ENCODE results near the gene LMNTD1. TPM values are rescaled to one million over a fixed set of nuclear protein-coding genes. Genes with fewer than 3 reads are reported as not detected.
"Not testable (repeated sequence)": the region's sequence is repeated elsewhere in the genome, so short reads cannot be mapped to it uniquely, and the experiment has no call there.

LMNTD1 gene
- polyA plus RNA-seq, 4 donors: 0.12 to 0.17 TPM; not detected in 2

DNA sequence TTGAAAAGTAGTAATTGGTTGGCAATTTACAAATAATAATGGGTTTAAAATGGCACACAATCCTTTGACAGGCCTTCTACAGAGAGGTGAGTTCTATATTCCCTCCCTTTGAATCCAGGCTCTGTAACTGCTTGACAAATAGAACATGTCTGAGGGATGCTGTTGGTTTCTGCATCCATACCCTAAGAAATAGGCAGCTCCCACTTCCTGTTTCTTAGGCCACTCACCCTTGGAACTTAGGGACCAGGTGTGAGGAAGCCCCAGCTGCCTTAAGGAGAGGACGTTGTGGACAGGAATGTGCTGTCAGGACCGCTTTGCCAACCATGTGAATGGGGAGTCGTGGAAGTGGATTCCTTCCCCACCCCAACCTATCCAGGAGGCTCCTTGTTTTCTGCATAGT lies 59.4 kb downstream of the LMNTD1 start:
- no peak for DNase-seq (ENCODE audit: low read depth in 4 of 4, low spot score in 3 of 4)

DNA sequence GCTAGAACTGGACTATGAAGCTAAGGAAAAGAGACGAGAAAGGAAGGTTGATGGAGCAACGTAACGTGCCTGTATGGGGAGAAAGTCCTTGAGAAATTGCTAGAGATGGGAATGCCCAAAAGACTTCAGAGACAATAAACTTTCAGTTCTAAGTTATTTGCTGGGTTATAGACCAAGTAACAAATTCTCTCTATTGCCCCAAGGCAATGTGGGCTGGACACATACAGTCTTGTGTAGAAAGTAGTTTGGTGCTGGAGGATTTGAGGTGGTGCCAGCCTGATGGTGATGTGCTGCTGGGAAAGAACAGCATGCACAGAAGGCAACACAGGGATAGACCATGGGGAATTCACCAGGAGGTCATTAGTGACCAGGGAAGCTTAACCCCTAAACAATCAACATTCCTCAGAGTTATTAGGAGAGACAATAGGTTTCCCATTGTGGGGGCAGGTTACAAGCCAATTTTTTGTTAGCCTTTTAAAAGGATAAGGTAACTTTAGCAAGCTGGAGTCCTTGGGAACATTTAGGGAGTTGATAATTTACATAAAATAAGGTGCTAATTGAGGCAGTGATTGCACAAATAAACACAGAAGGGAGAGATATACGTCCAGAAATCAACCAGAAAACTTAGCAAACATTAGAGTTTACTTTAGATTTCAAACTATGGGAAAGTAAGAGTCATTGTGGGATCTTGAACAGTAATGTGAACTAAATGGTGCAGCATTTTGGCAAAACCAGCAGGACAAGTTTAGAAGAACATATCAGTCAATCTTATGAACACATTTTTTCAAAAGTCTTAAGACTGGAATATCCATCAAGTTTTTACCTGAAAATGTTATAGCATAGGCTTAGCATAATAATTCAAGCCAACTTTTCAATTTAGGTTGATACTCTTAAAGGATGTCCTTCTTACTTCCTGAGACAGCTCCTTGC lies 61.4 kb downstream of the LMNTD1 start:
- no peak for DNase-seq (ENCODE audit: low read depth in 4 of 4, low spot score in 3 of 4)

DNA sequence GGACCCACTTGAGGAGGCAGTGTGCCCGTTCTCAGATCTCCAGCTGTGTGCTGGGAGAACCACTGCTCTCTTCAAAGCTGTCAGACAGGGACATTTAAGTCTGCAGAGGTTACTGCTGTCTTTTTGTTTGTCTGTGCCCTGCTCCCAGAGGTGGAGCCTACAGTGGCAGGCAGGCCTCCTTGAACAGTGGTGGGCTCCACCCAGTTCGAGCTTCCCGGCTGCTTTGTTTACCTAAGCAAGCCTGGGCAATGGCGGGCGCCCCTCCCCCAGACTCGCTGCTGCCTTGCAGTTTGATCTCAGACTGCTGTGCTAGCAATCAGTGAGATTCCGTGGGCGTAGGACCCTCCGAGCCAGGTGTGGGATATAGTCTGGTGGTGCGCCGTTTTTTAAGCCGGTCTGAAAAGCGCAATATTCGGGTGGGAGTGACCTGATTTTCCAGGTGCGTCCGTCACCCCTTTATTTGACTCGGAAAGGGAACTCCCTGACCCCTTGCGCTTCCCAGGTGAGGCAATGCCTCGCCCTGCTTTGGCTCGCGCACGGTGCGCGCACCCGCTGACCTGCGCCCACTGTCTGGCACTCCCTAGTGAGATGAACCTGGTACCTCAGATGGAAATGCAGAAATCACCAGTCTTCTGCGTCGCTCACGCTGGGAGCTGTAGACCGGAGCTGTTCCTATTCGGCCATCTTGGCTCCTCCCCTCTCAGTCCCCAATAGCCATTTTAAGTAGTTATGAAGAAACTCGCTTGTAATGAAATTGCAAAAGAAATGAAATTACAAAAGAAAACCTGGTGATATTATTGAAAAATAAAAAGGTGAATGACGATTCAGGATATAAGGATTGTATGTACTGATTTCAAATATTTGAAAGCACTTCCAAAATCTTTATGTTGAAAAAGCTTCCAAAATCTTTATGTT lies 63.9 kb downstream of the LMNTD1 start:
- DNase-seq (ENCODE audit: low read depth in 4 of 4, low spot score in 3 of 4): not testable (repeated sequence)

DNA sequence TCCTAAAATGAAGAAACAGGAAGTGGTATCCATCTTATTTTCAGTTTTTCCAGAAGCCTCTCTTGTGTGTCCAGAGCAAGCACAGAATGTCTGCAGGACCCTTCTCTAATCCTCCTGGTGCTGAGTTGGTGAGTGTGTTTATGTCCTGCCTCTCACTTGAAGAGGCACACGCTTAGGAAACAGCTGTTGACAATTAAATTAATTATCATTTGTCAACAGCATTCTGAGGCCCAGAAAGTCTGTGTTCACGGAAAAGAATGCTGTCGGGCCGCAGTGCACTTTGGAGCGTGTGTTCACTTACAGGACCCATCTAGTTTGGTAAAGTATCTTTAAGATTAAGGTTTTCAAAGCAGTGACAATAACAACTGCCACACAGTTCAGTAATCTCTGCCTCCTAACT lies 70.5 kb downstream of the LMNTD1 start:
- no peak for DNase-seq (ENCODE audit: low read depth in 4 of 4, low spot score in 3 of 4)

DNA sequence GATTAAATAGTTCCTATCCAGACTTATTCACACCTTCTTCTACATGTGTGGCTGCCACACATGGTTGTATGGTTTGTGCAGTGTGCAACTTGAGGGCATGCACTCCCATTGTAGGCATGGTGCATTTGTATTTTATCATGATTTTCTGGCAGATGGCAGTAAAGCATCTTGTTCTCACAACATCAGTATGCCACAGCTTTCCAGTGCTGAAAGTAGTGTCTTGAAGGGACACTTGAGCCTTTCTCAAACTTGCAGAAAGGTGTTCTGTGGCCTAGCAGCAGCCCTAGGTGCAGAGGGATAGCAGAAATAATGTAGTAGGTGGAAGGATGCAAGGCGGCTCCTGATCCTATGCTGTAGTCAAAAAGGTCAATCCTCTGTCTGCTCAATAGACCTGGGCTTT lies 72.9 kb downstream of the LMNTD1 start:
- DNase-seq (ENCODE audit: low read depth in 4 of 4, low spot score in 3 of 4): no peak

DNA sequence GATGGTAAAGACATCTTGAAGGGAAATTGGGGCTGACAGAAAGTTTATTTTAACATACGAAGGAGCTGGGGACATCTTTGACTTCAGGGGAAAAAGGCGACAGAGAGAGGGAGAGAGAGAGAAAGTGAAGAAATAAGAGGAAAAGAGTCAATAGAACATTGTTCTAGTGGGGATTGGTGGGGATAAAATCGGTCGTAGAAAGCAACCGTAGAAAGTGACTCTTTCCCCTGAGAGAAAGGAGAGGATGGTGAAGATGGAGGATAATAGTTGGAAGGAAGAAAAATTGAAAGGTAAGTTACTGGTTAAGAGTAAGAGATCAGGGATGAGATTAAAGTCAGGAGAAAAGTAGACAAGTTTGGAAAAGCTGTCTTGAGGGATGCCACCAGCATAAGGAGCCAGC lies 75.9 kb downstream of the LMNTD1 start:
- DNase-seq (ENCODE audit: low read depth in 4 of 4, low spot score in 3 of 4): no peak

DNA sequence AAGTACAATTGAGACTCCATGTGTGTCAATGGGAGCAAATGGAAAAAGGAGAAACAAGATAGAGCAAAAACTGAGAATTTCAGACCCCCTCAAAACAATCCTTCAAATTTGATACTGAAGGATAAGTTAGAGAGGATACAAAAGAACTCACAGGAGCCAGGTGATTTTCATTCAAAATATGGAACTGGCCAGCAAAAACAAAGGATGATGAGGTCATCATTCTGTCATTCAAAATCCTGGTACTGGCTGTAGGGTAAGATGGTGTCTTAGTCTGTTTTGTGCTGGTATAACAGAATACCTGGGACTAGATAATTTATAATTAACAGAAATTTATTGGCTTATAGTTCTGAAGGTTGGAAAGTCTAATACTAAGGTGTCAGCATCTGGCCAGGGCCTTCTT lies 80.6 kb downstream of the LMNTD1 start:
- no peak for DNase-seq (ENCODE audit: low read depth in 4 of 4, low spot score in 3 of 4)

DNA sequence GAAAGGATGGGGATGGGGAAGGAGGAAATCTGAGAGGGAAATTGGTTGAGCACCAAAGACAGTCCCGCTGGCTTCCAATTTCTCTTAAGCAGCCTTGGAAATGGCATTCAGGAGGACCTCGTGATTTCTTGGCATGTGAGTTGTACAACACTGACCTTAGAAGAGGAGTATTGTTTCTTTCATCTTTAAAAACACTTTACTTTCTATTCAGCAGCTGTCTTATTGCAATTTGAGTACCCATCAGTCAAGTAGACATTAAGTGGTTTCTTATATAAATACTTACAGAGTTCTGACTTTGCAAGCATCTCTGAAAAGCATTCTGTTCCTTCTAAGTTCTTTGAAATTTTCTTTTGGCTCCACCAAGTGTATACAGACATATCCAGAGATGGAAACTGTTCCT lies 83.2 kb downstream of the LMNTD1 start:
- no peak for DNase-seq (ENCODE audit: low read depth in 4 of 4, low spot score in 3 of 4)

DNA sequence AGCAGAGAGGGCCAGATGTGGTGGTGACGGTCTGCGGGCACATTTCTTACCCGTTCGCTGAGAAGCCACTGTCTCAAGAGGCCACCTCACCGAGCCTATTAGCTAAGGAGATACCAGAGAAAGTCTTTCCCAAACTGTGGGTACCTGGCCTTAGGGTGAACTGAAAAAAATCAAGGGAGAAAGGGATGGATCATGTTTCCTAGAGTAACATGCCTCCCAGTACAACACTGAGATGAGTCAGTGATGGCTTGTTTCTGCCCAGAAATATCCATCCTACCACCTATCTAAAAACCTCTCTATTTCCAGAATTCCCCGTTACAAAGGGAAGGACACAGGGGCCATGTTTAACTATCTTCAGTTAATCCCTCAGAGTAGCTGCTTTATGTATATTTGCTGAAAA lies 83.7 kb downstream of the LMNTD1 start:
- no peak for DNase-seq (ENCODE audit: low read depth in 4 of 4, low spot score in 3 of 4)

DNA sequence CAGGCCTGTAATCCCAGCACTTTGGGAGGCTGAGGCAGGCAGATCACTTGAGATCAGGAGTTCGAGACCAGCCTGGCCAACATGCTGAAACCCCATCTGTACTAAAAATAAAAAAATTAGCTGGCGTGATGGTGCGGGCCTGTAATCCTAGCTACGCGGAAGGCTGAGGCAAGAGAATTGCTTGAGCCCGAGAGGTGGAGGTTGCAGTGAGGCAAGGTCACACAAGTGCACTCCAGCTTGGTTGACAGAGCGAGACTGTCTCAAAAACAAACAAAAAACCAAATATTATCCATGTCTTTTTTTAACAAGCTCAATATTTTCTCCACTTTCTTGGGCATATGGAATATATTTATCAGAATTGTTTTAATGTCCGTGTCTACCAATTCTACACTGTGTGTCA lies 89.6 kb downstream of the LMNTD1 start:
- DNase-seq (ENCODE audit: low read depth in 4 of 4, low spot score in 3 of 4): no peak

DNA sequence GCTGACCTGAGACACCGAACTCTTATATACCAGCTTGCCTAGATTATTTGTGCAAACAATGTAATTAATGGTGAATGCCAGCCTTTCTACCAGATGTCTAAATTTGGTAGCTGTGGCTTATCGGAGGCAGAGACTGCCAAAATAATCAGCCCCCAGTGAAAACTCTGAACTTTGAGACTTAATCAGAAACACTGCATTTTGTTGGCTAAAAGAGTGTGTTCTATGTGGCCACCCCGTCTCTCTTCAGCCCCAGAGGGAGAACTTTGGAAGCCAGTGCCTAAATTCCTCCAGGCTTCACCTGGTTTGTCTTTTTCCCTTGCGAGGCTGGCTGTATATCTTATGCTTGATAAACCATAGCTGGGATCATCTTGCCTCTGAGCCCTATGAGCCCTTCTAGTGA lies 90.1 kb downstream of the LMNTD1 start:
- no peak for DNase-seq (ENCODE audit: low read depth in 4 of 4, low spot score in 3 of 4)

DNA sequence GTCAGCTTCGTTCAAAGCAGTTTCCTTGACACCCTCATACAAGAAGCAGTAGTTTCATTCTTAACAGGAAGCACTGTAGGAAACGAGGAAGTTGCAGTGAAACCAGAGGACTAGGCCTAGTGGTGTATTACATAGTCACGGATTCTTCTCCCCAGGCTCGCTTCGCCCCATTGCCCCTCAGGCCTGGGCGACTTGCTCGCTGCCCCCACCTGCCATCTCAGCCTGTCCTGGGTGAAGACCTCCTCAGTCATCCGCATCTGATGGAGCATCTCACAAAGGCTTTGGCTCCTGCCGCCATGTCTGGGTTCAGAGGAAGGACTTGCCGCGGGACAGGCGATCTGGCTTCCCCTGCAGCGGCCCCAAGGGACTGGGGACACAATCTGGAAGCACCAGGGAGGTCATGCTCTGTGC lies 93.5 kb downstream of the LMNTD1 start:
- no peak for DNase-seq (ENCODE audit: low read depth in 4 of 4, low spot score in 3 of 4)

DNA sequence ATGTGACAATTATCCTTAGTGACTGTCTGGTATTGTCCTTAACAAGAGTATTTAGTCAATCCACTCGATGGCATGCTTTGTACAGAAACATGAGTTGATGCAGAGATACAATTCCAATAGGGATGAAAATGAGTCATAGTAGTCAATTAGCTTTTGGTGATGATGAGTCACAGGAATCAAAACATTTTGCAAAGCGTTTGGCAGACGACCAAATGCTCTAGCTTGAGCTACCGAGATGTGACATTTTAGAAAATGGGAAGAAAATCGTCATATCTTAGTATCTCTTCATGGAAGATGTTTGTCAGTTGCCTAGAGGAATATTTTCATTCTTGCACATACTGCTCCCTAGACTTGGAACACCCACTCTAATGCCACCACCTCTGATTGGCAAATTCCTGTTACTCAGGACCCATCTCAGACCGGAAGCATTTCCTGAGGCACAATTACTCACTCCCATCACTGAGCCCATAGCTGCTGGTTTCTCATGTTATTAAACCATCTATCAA lies 95.0 kb downstream of the LMNTD1 start:
- DNase-seq (ENCODE audit: low read depth in 4 of 4, low spot score in 3 of 4): no peak

DNA sequence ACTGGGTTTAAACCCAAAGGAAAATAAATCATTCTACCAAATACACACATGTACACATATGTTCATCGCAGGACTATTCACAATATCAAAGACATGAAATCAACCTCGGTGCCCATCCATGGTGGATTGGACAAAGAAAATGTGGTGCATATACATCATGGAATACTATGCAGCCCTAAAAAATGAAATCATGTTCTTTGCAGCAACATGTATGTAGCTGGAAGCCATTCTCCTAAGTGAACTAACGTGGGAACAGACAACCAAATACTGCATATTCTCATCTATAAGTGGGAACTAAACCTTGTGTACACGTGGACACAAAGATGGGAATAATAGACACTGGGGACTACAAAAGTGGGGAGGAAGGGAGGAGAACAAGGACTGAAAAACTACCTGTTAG lies 96.6 kb downstream of the LMNTD1 start:
- no peak for DNase-seq (ENCODE audit: low read depth in 4 of 4, low spot score in 3 of 4)

DNA sequence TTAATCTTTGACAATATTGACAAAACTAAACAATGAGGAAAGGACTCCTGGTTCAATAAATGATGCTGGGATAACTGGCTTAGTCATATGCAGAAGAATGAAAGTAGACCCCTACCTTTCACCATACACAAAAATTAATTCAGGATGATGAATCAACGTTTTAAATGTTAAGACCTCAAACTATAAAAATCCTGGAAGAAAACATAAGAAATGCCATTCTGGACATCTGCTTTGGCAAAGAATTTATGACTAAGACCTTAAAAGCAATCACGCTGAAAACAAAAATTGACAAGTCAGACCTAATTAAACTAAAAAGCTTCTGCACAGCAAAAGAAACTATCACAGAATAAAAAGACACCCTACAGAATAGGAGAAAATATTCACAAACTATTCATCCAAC lies 97.4 kb downstream of the LMNTD1 start:
- DNase-seq (ENCODE audit: low read depth in 4 of 4, low spot score in 3 of 4): no peak

DNA sequence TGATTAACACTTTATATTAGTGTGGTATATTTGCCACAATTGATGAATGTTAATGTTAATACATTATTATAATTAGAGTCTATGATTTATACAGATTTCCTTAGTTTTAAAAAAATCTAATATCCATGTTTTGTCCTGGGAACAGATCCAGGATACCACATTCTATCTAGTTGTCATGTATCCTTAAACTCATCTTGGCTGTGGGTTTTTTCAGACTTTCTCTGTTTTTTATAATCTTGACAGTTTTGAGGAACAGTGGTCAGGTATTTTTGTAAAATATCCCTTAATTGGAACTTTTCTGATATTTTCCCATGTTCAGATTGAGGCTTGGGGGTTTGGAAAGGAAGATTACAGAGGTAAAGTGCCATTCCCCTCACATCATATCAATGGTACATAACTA lies 104.1 kb downstream of the LMNTD1 start:
- DNase-seq (ENCODE audit: low read depth in 4 of 4, low spot score in 3 of 4): no peak

DNA sequence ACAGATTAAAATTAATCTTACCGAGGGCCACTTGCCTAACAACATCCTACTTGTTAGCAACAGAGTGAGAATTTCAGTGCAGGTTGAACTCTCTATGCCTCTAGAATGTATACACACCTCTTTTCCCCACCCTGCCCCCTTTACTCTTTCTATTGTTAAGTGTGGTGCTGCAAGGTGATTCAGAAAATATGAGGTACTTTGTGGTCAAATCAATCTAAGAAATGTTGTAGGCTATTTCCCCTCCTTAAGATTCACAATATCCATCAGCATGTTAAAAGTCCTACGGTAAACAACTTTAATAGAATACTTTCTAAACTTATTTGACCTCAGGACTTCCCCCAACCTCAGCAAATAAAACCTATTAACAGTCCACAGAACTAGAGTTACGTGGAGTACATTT lies 106.0 kb downstream of the LMNTD1 start:
- no peak for DNase-seq (ENCODE audit: low read depth in 4 of 4, low spot score in 3 of 4)

DNA sequence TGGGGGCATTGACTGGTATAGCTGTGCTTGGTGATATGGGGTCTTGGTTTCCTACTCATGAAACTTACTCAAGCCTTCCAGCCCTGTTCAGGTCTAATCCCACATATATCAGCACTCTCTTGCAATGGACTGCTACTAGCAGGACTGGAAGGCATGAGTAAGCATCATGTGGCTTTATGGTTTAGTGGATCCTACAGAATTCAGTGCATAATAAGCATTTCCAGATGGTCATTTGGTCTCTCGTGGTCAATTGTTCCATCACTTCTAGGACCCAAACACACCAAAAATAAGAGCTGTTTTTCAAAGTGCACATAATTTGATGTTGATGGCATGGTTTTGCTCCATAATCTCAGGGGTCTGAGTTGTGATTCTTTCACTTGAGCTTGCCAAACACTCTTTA lies 114.4 kb downstream of the LMNTD1 start:
- DNase-seq (ENCODE audit: low read depth in 4 of 4, low spot score in 3 of 4): no peak

DNA sequence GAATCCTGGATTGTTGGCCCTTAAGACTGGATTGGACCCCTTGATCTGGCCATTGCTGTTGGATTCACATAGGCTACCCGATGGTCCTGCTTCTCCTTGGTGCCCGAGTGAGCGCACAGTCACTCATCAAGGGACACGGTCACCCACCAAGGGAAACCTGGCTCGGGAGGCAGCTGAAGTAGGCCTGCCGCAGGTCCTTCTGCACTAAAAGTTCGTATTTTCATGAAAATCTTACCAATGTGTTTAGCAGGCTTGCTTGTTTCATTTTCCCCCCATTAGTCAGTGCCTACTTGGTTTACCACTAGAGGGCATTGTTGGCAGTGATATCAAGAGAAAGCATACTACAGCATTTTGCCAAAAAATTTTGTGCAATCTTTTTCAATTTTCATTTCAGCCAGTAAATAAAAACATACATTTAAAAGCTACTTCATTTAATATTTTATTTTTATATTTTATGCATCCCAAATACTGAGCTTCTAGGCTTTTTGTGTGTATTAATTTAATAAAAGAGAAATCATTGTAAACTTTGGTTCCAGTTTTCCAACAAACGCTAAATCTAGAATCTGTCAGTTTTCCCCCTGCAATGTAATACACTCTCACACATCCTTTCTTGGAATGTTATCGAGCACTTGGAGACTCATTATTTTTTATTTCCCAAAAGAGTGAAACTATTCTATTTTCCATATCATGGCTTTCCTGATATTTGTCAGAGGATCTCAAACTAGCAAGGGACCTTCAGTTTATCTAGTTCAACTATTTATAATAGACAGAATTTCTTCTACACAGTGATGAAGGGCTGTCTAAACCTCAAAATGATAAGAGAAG lies 116.7 kb downstream of the LMNTD1 start:
- peak; percentile 42 to 62 (median 47) for DNase-seq (ENCODE audit: low read depth in 4 of 4, low spot score in 3 of 4)

DNA sequence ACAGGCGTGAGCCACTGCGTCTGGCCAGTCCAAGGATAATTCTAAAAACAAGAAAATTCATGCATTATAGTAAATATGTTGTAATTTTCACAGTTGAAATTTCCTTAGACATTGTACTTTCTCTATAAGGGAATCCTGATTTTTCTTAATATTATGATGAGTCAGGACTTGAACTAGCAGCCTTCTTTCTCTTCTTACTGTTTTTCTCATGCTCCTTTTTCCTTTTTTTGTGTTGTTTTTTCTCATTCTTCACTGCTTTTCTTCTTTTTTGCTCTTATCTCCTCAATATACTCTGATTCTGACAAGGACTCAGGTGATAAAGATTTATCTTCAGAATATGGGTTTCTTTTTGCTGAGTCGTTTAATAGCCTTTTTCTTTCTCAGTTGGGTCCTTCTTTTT lies 117.7 kb downstream of the LMNTD1 start:
- no peak for DNase-seq (ENCODE audit: low read depth in 4 of 4, low spot score in 3 of 4)

DNA sequence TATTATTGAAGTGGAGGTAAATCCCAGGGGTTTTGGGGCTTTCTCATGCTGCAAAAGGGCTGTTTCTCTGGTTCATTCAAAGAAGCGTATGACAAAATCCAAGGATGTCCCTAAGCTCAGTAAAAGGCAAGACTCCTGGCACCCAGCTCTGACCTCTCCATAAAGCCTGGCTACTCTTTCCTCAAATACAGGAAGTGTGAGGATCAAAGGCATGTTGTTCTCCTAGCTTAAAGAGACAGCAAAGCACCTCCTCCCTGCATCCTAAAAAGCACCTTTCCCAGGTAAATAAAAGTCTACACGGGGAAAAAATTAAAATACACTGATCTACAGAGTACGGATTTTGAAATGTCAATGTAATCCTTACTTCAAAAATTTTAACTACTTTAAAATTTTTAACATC lies 118.6 kb downstream of the LMNTD1 start:
- DNase-seq (ENCODE audit: low read depth in 4 of 4, low spot score in 3 of 4): no peak
